NB4 (cell line): Measurements from ENCODE around the gene TBC1D26.
"Not testable (repeated sequence)": the region's sequence is repeated elsewhere in the genome, so short reads cannot be mapped to it uniquely, and the experiment has no call there.

Experiments
- CTCF ChIP-seq: IDR thresholded peaks from one replicate; pipeline ENCODE4 v1.5.1; 2012; ENCODE audit warnings: low read depth, low read length
- MAX ChIP-seq: IDR thresholded peaks from 2 replicates; pipeline ENCODE4 v1.6.1; 2011; ENCODE audit warnings: low read depth, low read length
- MYC ChIP-seq: IDR thresholded peaks from 2 replicates; pipeline ENCODE4 v1.6.1; 2011; ENCODE audit warnings: low read depth, low read length
- POLR2A ChIP-seq: IDR thresholded peaks from 2 replicates; pipeline ENCODE4 v1.6.1; 2011; ENCODE audit warnings: mild to moderate bottlenecking; ENCODE audit not compliant: insufficient read length; ENCODE audit errors: extremely low read depth

DNA sequence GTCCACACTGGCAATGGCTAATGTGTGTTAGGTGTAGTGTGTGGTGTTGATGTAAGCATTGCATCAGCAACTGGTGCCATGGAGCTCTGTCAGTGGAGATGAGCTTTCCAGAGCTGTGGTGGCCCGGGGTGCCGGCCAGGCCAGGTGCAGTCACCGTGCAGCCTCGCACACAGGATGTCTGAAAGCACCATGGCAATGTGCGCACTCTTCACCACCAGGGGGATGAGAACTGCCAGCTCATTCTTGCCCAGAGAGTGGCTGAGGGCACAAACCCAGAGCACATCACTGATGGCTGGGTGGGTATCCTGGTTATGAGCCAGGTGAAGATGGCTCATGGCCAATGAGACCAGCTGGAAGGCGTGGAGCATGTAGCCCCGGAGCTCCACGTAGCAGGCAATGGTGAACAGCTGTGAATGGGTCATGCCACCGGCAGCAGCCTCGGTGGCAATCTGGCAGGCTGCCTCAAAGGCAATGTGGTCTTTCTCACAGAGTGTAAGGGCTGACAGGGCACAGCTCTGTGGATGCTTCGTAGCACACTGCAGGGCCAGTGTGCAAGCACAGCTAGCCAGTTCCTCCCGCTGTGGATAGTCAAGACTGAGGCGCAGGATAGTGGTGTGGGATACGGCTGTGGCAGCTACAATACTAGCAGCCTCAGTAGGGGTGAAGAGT lies 36.9 kb downstream of the TBC1D26 start:
- not testable (repeated sequence) for TF ChIP-seq POLR2A, CTCF, MYC, MAX
